Measurements from ENCODE around the gene SLX4IP.

Gene SLX4IP

DNA sequence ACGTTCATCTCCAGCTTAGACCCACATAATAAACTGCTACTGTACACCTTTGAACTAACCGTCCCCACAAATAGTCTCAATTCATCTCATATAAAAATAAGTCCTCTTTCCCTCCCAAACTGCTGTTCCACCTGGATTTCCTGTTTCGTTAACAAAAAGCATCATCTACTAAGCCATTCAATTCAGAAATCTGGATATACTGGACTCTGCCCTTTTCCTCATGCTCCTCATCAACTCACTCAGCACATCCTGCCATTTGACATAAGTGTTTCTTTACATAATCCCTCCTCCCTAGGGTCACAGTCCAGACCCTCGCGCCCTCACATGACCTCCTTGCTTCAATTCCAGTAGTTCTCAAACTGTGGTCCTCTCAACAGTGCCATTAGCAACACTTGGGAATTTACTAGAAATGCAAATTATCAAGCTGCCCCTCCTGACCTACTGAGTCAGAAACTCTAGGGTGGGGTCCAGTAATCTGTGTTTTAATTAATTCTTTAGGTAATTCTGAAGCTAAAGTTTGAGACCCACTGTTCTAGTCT lies 5.6 kb upstream of the SLX4IP start:
- no peak for DNase-seq

GRCh38 chr20:10430000-10430466 lies 5.1 kb upstream of the SLX4IP start:
- no peak for DNase-seq

- DNase-seq = no peak
Measured at GRCh38 chr20:10430704-10431103, 4.4 kb upstream of the SLX4IP start.

GRCh38 chr20:10432079-10432478 lies 3.0 kb upstream of the SLX4IP start:
- no peak for DNase-seq

DNA sequence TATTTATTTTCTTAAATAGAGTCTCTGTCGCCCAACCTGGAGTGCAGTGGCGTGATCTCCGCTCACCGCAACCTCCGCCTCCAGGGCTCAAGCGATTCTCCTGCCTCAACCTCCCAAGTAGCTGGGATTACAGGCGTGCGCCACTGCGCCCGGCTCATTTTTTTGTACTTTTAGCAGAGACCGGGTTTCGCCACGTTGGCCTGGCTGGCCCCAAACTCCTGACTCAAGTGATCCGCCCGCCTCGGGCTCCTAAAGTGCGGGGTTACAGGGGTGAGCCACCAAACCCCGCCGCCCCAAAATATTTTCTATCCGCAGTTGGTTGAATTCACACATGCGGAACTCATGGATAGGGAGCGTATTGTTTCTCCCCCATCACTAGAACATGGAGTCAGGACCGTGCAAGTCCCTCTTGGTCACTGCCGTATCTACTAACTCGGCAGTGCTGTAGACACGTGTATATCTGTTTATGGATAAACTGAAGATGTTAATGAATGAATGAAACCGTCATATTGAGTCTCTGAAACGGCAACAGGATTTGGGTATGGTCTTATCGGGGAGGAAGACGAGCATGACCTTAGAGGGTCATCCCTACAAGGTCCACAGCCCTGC lies 2.0 kb upstream of the SLX4IP start:
- DNase-seq = no peak

DNA sequence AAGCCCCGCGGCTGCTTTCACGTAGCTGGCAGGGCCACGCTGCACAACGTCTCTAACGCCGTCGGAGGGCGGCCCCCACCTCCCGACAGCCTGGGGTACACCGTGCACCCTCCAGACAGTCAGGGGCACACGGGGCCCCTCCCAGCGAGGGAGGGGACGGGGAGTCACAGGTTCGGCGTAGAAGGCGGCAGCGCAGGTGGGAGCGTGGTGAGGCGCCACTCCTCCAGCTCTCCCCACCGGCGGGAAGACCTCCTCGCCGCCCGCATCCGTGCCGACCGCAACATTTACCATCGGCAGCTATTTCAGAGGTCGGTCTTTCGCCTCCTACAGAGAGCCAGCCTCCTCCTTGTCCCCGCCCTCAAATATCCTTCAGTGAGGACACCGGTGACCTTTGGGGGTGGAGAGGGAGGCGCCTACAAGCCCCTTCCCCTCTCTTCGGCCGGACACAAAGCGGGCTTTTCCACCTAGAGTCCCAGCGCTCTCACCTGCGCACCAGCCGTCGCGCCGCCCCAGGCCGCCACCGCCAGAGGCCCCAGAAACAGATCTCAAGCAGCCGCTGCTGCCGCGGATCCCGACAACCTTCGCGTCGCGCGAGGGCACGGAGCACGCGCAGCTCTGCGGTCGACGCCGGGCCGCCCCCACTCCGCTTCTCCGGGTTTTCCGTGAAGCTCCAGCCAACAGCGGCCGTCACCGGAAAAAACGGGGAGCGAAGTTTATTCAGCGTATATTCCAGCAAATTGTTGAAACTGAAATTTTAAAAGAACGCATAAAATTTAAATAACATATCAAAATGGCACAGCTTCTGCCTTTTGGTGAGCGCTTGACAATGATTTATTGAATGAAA lies 1.3 kb upstream of the SLX4IP start, which contains the start of gene MKKS:
Gene MKKS, minus strand, starts transcription at position 600 of the 844 bp plus-strand sequence. CDS start 20,708 bp downstream, outside the sequence.
- DNase-seq = peak; percentile 63 to 77 (median 70)

- DNase-seq = peak; percentile 20 to 58 (median 25)
Measured at GRCh38 chr20:10434467-10434831, 656 bp upstream of the SLX4IP start.

- DNase-seq = no peak
Measured at GRCh38 chr20:10436053-10436699, 1.1 kb downstream of the SLX4IP start.

DNA sequence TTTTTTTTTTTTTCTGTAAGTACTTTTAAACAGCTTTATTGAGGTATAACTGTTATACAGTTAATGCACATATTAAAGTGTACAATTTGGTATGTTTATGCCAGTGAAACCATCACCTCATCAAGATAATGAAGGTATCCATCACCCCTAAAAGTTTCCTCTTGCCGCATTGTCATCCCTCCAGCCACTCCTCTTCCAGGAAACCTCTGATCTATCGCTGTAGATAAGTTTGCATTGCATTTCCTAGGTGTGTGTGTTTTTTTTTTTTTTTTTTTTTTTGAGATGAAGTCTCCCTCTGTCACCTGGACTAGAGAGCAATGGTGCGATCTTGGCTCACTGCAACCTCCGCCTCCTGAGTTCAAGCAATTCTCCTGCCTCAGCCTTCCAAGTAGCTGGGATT lies 3.1 kb downstream of the SLX4IP start:
- no peak for DNase-seq

- DNase-seq = no peak
Measured at GRCh38 chr20:10443936-10444335, 8.8 kb downstream of the SLX4IP start.

GRCh38 chr20:10445758-10446157 lies 10.7 kb downstream of the SLX4IP start:
- no peak for DNase-seq

GRCh38 chr20:10447028-10447427 lies 11.9 kb downstream of the SLX4IP start:
- no peak for DNase-seq

DNA sequence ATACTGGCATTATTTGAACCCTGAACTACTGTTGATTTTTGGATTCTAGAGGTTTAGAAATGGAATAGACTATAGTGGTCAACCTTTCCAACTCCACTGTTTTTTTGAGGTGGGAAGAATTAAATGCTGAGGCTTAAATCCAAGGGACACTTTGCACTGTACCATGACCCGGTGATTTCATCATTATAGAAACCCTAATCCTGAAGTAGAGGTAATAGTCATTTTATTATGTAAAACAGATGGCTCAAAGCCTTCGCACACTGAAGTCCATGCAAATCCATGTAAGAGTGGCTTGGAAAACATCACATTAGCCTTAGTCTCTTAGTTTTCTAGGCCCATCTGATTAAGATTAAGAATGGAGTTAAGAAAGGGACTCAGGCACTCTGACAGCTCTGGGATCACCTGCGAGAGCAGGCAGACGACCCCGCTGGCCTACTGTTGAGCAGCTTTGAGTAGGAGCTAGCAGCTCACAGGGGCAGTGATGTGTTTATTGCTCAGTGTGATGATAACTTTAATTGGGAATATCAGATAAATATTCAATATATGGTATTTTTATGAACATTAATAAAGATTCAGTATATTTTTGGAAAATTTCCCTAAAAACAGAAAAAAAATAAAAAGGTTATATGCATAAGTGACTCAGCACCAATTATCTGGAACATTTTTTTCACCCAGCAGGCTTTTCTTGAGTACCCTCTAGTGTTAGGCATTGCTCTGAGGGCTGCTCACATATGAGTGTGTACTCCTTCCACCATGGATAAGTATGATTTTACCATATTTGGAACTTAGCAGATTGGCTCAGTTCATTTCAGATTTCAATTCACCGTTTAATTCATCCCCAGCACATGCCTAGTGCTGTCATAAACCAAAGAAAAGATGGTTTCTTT lies 13.4 kb downstream of the SLX4IP start:
- DNase-seq = no peak

GRCh38 chr20:10449270-10449669 lies 14.2 kb downstream of the SLX4IP start:
- DNase-seq = no peak

- DNase-seq = no peak
Measured at GRCh38 chr20:10453241-10453640, 18.1 kb downstream of the SLX4IP start.

DNA sequence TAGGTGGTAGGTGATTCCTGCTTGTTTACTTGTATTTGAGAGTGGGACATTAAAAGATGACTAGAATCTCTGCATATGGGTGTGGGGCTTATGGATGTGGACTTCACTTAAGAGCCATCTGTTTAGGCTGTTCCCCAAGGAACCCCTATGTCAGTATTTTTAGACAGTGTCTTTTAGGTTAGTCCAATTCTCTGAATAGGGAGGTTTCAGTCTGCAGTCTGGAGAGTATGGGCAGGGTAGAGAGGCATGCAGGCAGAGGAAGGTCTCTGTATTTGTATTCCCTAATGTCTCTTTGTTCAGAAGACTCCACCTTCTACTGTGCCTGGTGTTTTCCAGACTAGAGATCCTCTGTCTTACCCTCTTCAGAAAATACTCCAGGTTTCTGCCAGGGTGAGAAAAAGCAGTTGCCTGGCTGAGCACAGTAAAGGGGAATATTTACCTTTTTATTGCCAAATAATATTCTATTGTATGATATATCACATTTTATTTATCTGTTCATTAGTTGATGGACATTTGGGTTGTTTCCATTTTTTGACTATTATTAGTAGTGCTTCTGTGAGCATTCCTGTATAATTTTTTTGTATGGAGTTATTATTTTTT lies 19.1 kb downstream of the SLX4IP start:
- no peak for DNase-seq

GRCh38 chr20:10461495-10461894 lies 26.4 kb downstream of the SLX4IP start:
- DNase-seq = no peak

DNA sequence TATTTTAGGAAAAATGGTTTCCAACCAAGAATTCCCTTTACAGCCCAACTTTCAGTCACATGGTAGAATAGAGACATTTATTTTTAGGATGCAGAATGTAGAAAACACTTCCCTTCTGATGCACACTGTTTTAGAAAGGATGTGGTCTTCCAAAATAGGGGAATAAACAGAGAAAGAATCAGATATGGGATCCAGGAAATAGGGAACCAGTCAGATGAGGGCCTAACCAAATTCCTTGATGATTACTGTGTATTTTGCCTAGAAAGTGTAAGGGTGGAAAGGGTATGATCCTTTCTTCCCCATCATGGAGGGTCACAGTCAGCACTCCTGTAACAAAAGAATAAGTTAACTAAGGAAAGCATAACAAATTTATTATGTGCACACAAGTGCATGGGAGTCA lies 27.4 kb downstream of the SLX4IP start:
- no peak for DNase-seq

GRCh38 chr20:10463622-10464021 lies 28.5 kb downstream of the SLX4IP start:
- no peak for DNase-seq

DNA sequence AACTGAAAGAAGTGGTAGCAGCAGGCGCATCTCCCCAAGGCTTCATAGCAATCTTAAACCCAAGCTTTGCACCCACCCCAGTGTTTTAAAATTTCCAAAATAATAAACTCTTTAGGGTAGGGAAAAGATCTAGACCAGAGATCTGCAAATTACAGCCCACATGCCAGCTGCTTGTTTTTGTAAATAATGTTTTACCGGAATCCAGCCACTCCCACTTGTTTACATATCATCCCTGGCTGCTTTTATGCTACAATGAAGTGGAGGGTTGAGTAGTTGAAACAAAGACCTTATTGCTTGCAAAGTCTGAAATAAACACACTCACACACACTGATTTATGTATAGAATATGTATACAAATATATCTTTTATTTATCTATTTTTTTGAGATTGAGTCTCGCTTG lies 30.0 kb downstream of the SLX4IP start:
- no peak for DNase-seq

DNA sequence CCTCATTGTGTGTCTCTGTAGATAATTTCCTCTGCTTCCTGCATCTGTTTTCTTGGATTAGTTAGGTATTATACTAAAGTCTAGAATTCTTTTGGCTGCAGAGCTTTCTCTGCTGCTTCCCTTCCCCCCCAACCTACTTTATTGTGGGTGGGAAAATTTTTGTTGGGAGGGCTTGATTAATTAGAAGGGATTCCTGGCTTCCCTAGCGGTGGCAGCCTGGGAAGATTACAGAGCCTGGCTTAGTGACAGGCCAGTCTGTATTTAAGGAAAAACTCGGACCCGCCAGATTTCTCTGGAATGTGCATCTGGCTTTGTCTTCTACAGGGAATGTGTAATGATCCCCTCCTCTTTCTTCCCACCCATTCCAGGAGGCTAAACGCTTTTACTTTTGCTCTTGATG lies 31.2 kb downstream of the SLX4IP start:
- DNase-seq = no peak

GRCh38 chr20:10466855-10467254 lies 31.8 kb downstream of the SLX4IP start:
- no peak for DNase-seq

All from activated CD4-positive, CD25-positive, alpha-beta regulatory T cell (primary cell).